ENCODE measurements around the gene CYCS. TPM values are rescaled to one million over a fixed set of nuclear protein-coding genes. Genes with fewer than 3 reads are reported as not detected.
A peak's percentile ranks its signal among the peaks of the same experiment; 100 is the strongest.

Gene CYCS
- polyA plus RNA-seq, 1 experiment, result 74.1 TPM

GRCh38 chr7:25134358-25135010 lies 9.4 kb upstream of the CYCS start:
- Histone ChIP-seq H3K9me3 (ENCODE audit: control insufficient read depth, insufficient read depth, low read length) (no peaks in the 10 kb centered on the region), H3K4me3 (ENCODE audit: low read depth, low read length) (no peak overlapping the region), H3K27me3 (ENCODE audit: control insufficient read depth, insufficient read depth, low read length) (no peaks in the 10 kb centered on the region), H3K27ac (ENCODE audit: low read depth, low read length) (no peak overlapping the region)
- ChIA-PET CTCF (interaction anchor here (0.7 to 1.6 kb wide), 6 partner anchors 36 to 1839 kb away, joined by 3 to 6 read pairs (median 4); a partner anchor contains a TSS), POLR2A (interaction anchor here (1.2 kb wide), 1 partner anchor 9 kb away, joined by 16 read pairs; the partner anchor contains the start of gene CYCS)
- TF ChIP-seq CTCF (IDR thresholded peaks at IDR 0.05; ENCODE audit: low read depth, low read length), result no peak
- no peak for DNase-seq (ENCODE audit: low read depth, low spot score)

GRCh38 chr7:25132430-25132829 lies 7.4 kb upstream of the CYCS start:
- H3K27ac ChIP-seq (ENCODE audit: low read depth, low read length), result no peak overlapping the region
- H3K4me3 ChIP-seq (ENCODE audit: low read depth, low read length), result no peak overlapping the region
- TF ChIP-seq CTCF (IDR thresholded peaks at IDR 0.05; ENCODE audit: low read depth, low read length), result no peak
- no peaks in the 10 kb centered on the region for H3K9me3 ChIP-seq (ENCODE audit: control insufficient read depth, insufficient read depth, low read length)
- H3K27me3 ChIP-seq (ENCODE audit: control insufficient read depth, insufficient read depth, low read length), result peaks cover 3% of the 10 kb centered on the region
- CTCF ChIA-PET, result interaction anchor here (1.1 kb wide), 1 partner anchor 34 kb away, joined by 3 read pairs; no protein-coding TSS in a partner anchor
- DNase-seq (ENCODE audit: low read depth, low spot score), result no peak
- POLR2A ChIA-PET, result no interaction called here

GRCh38 chr7:25126751-25127150 lies 1.7 kb upstream of the CYCS start:
- Histone ChIP-seq H3K9me3 (ENCODE audit: control insufficient read depth, insufficient read depth, low read length) (no peaks in the 10 kb centered on the region; the same call in 1 of the 2 replicates), H3K4me3 (ENCODE audit: low read depth, low read length) (no peak overlapping the region), H3K27me3 (ENCODE audit: control insufficient read depth, insufficient read depth, low read length) (peaks cover 3% of the 10 kb centered on the region), H3K27ac (ENCODE audit: low read depth, low read length) (no peak overlapping the region)
- no peak for TF ChIP-seq CTCF (IDR thresholded peaks at IDR 0.05; ENCODE audit: low read depth, low read length)
- ChIA-PET CTCF (interaction anchor here (1.1 to 4.3 kb wide), 2 partner anchors 54 to 314 kb away, joined by 5 to 12 read pairs; no protein-coding TSS in a partner anchor), POLR2A (no interaction called here)
- no peak for DNase-seq (ENCODE audit: low read depth, low spot score)

- TF ChIP-seq CTCF (IDR thresholded peaks at IDR 0.05; ENCODE audit: low read depth, low read length), result no peak
- Histone ChIP-seq H3K27me3 (ENCODE audit: control insufficient read depth, insufficient read depth, low read length) (peaks cover 3% of the 10 kb centered on the region), H3K27ac (ENCODE audit: low read depth, low read length) (peak overlapping the region; percentile 77), H3K4me3 (ENCODE audit: low read depth, low read length) (peak overlapping the region; percentile 98), H3K9me3 (ENCODE audit: control insufficient read depth, insufficient read depth, low read length) (no peaks in the 10 kb centered on the region; the same call in 1 of the 2 replicates)
- ChIA-PET CTCF (interaction anchor here (0.8 to 4.3 kb wide), 5 partner anchors 26 to 549 kb away, joined by 3 to 13 read pairs (median 12); no protein-coding TSS in a partner anchor), POLR2A (interaction anchor here (0.8 to 1.9 kb wide), 11 partner anchors 10 to 737 kb away, joined by 3 to 16 read pairs (median 5); partner anchors contain the start of gene OSBPL3)
- DNase-seq (ENCODE audit: low read depth, low spot score), result no peak
Measured at GRCh38 chr7:25124465-25125136, 459 bp downstream of the CYCS start.

- Histone ChIP-seq H3K9me3 (ENCODE audit: control insufficient read depth, insufficient read depth, low read length) (no peaks in the 10 kb centered on the region; the same call in 1 of the 2 replicates), H3K27me3 (ENCODE audit: control insufficient read depth, insufficient read depth, low read length) (no peaks in the 10 kb centered on the region), H3K27ac (ENCODE audit: low read depth, low read length) (no peak overlapping the region), H3K4me3 (ENCODE audit: low read depth, low read length) (no peak overlapping the region)
- POLR2A ChIA-PET, result no interaction called here
- TF ChIP-seq CTCF (IDR thresholded peaks at IDR 0.05; ENCODE audit: low read depth, low read length), result no peak
- CTCF ChIA-PET, result interaction anchor here (0.9 to 2.0 kb wide), 2 partner anchors 24 to 310 kb away, joined by 5 to 13 read pairs; no protein-coding TSS in a partner anchor
- DNase-seq (ENCODE audit: low read depth, low spot score), result no peak
Measured at GRCh38 chr7:25122373-25122772, 2.7 kb downstream of the CYCS start.

All from AG04450 (cell line).